KOPT-K1 (cell line): Measurements from ENCODE around the gene CAV2.

ENCODE experiments used
- H3K27ac ChIP-seq: fragments of 200-600 bp; sonication (generic); 2 replicates; pipeline ENCODE4 v1.5.1; 2016; ENCODE audit warnings: antibody characterized with exemption, mild to moderate bottlenecking, low read depth, low read length; ENCODE audit not compliant: poor library complexity, severe bottlenecking
- H3K36me3 ChIP-seq: fragments of 200-600 bp; sonication (generic); 2 replicates; pipeline ENCODE4 v1.5.1; 2017; ENCODE audit warnings: antibody characterized with exemption, mild to moderate bottlenecking, low read length, moderate library complexity; ENCODE audit not compliant: insufficient read depth
- H3K9me3 ChIP-seq: fragments of 200-600 bp; sonication (generic); 2 replicates; pipeline ENCODE4 v1.5.1; 2017; ENCODE audit warnings: antibody characterized with exemption, low read length, mild to moderate bottlenecking; ENCODE audit not compliant: insufficient read depth, poor library complexity, severe bottlenecking

CAV2 gene

GRCh38 chr7:116505823-116506222 is 6.3 kb downstream of the CAV2 start:
- no peaks in the 10 kb centered on the region for H3K36me3 ChIP-seq
- H3K27ac ChIP-seq, result no peak overlapping the region
- H3K9me3 ChIP-seq, result no peaks in the 10 kb centered on the region

GRCh38 chr7:116509982-116510579 is 10.5 kb downstream of the CAV2 start:
- H3K36me3 ChIP-seq, result no peaks in the 10 kb centered on the region
- H3K27ac ChIP-seq, result no peak overlapping the region
- no peaks in the 10 kb centered on the region for H3K9me3 ChIP-seq

- no peaks in the 10 kb centered on the region for H3K36me3 ChIP-seq
- H3K9me3 ChIP-seq, result no peaks in the 10 kb centered on the region
- H3K27ac ChIP-seq, result no peak overlapping the region
Observed at GRCh38 chr7:116510795-116511194, 11.3 kb downstream of the CAV2 start.

- peak overlapping the region; percentile 73 for H3K27ac ChIP-seq
- no peaks in the 10 kb centered on the region for H3K9me3 ChIP-seq
- H3K36me3 ChIP-seq, result no peaks in the 10 kb centered on the region
Observed at GRCh38 chr7:116511552-116512519, 12.3 kb downstream of the CAV2 start.

- peak overlapping the region; percentile 73 for H3K27ac ChIP-seq
- no peaks in the 10 kb centered on the region for H3K36me3 ChIP-seq
- no peaks in the 10 kb centered on the region for H3K9me3 ChIP-seq
Observed at GRCh38 chr7:116512520-116513188, 13.1 kb downstream of the CAV2 start.

- Histone ChIP-seq H3K9me3 (no peaks in the 10 kb centered on the region), H3K36me3 (no peaks in the 10 kb centered on the region), H3K27ac (no peak overlapping the region)
Observed at GRCh38 chr7:116515584-116515983, 16.0 kb downstream of the CAV2 start.

GRCh38 chr7:116516324-116516723 is 16.8 kb downstream of the CAV2 start:
- Histone ChIP-seq H3K9me3 (no peaks in the 10 kb centered on the region), H3K27ac (no peak overlapping the region), H3K36me3 (no peaks in the 10 kb centered on the region)

- Histone ChIP-seq H3K36me3 (no peaks in the 10 kb centered on the region), H3K9me3 (no peaks in the 10 kb centered on the region), H3K27ac (no peak overlapping the region)
Observed at GRCh38 chr7:116517626-116518025, 18.1 kb downstream of the CAV2 start.

- Histone ChIP-seq H3K27ac (no peak overlapping the region), H3K36me3 (no peaks in the 10 kb centered on the region)
Observed at GRCh38 chr7:116518961-116519360, 19.4 kb downstream of the CAV2 start.

GRCh38 chr7:116521046-116521664 is 21.6 kb downstream of the CAV2 start:
- H3K27ac ChIP-seq, result no peak overlapping the region

More at GRCh38 chr7:116518961-116519360, 19.4 kb downstream of the CAV2 start:
- H3K9me3 ChIP-seq, result no peaks in the 10 kb centered on the region

GRCh38 chr7:116522247-116522646 is 22.7 kb downstream of the CAV2 start:
- H3K27ac ChIP-seq, result no peak overlapping the region
- H3K36me3 ChIP-seq, result no peaks in the 10 kb centered on the region
- H3K9me3 ChIP-seq, result no peaks in the 10 kb centered on the region

More at GRCh38 chr7:116521046-116521664, 21.6 kb downstream of the CAV2 start:
- Histone ChIP-seq H3K9me3 (no peaks in the 10 kb centered on the region), H3K36me3 (no peaks in the 10 kb centered on the region)

- H3K9me3 ChIP-seq, result no peaks in the 10 kb centered on the region
- H3K27ac ChIP-seq, result no peak overlapping the region
- no peaks in the 10 kb centered on the region for H3K36me3 ChIP-seq
Observed at GRCh38 chr7:116524221-116524608, 24.7 kb downstream of the CAV2 start.

GRCh38 chr7:116524609-116525297 is 25.2 kb downstream of the CAV2 start, which contains the start of gene CAV1:
Gene CAV1, plus strand, starts transcription at chr7:116525036. Its CDS starts 27 bp downstream, at chr7:116525063.
- no peak within 1 kb of the TSS for H3K27ac ChIP-seq

GRCh38 chr7:116525298-116525912 is 25.9 kb downstream of the CAV2 start:
- Histone ChIP-seq H3K36me3 (no peaks in the 10 kb centered on the region), H3K9me3 (no peaks in the 10 kb centered on the region), H3K27ac (no peak overlapping the region)

More at GRCh38 chr7:116524609-116525297, 25.2 kb downstream of the CAV2 start, which contains the start of gene CAV1:
- Histone ChIP-seq H3K9me3 (no peaks in the 10 kb centered on the region), H3K36me3 (no peaks in the 10 kb centered on the region)
